Measurements from ENCODE around the gene RFX3.
A peak's percentile ranks its signal among the peaks of the same experiment; 100 is the strongest.

The RFX3 gene

GRCh38 chr9:3482578-3482977 is 43.2 kb downstream of the RFX3 start:
- no peak overlapping the region for H3K4me3 ChIP-seq

GRCh38 chr9:3480353-3480655 is 45.5 kb downstream of the RFX3 start:
- no peak overlapping the region for H3K27ac ChIP-seq
- no peak overlapping the region for H3K4me3 ChIP-seq

More at GRCh38 chr9:3482578-3482977, 43.2 kb downstream of the RFX3 start:
- no peak overlapping the region for H3K27ac ChIP-seq

- Histone ChIP-seq H3K4me3 (no peak overlapping the region), H3K27ac (peak overlapping the region in 3 of 21 experiments; percentile 2 to 67 (median 29))
These were observed 46.1 kb downstream of the RFX3 start for GRCh38 chr9:3479514-3480352.

- Histone ChIP-seq H3K4me3 (no peak overlapping the region), H3K27ac (peak overlapping the region in 4 of 21 experiments; percentile 3 to 67 (median 52))
These were observed 47.2 kb downstream of the RFX3 start for GRCh38 chr9:3478549-3478953.

GRCh38 chr9:3477236-3477834 is 48.5 kb downstream of the RFX3 start:
- no peak overlapping the region for H3K4me3 ChIP-seq

GRCh38 chr9:3475300-3476020 is 50.3 kb downstream of the RFX3 start:
- Histone ChIP-seq H3K27ac (no peak overlapping the region), H3K4me3 (no peak overlapping the region)

More at GRCh38 chr9:3477236-3477834, 48.5 kb downstream of the RFX3 start:
- H3K27ac ChIP-seq: peak overlapping the region in 3 of 21 experiments; percentile 26 to 67 (median 37)

GRCh38 chr9:3474821-3475220 is 51.0 kb downstream of the RFX3 start:
- no peak overlapping the region for H3K4me3 ChIP-seq
- no peak overlapping the region for H3K27ac ChIP-seq

GRCh38 chr9:3473405-3473804 is 52.4 kb downstream of the RFX3 start:
- Histone ChIP-seq H3K4me3 (no peak overlapping the region), H3K27ac (peak overlapping the region in 1 of 21 experiments; percentile 3)

GRCh38 chr9:3471883-3472282 is 53.9 kb downstream of the RFX3 start:
- H3K27ac ChIP-seq: no peak overlapping the region
- no peak overlapping the region for H3K4me3 ChIP-seq

- Histone ChIP-seq H3K27ac (no peak overlapping the region), H3K4me3 (no peak overlapping the region)
These were observed 57.2 kb downstream of the RFX3 start for GRCh38 chr9:3468421-3469205.

GRCh38 chr9:3467593-3468219 is 58.1 kb downstream of the RFX3 start:
- no peak overlapping the region for H3K4me3 ChIP-seq
- no peak overlapping the region for H3K27ac ChIP-seq

- no peak overlapping the region for H3K4me3 ChIP-seq
- H3K27ac ChIP-seq: no peak overlapping the region
These were observed 61.7 kb downstream of the RFX3 start for GRCh38 chr9:3464033-3464638.

- H3K4me3 ChIP-seq: no peak overlapping the region
- no peak overlapping the region for H3K27ac ChIP-seq
These were observed 66.9 kb downstream of the RFX3 start for GRCh38 chr9:3458806-3459475.

- no peak overlapping the region for H3K4me3 ChIP-seq
These were observed 68.6 kb downstream of the RFX3 start for GRCh38 chr9:3457175-3457574.

GRCh38 chr9:3455717-3456116 is 70.1 kb downstream of the RFX3 start:
- H3K27ac ChIP-seq: no peak overlapping the region
- no peak overlapping the region for H3K4me3 ChIP-seq

More at GRCh38 chr9:3457175-3457574, 68.6 kb downstream of the RFX3 start:
- no peak overlapping the region for H3K27ac ChIP-seq

- Histone ChIP-seq H3K27ac (no peak overlapping the region), H3K4me3 (no peak overlapping the region)
These were observed 70.7 kb downstream of the RFX3 start for GRCh38 chr9:3455094-3455493.

- H3K4me3 ChIP-seq: no peak overlapping the region
- no peak overlapping the region for H3K27ac ChIP-seq
These were observed 73.8 kb downstream of the RFX3 start for GRCh38 chr9:3451956-3452355.

- Histone ChIP-seq H3K4me3 (no peak overlapping the region), H3K27ac (no peak overlapping the region)
These were observed 78.0 kb downstream of the RFX3 start for GRCh38 chr9:3447788-3448187.

- H3K27ac ChIP-seq: no peak overlapping the region
- H3K4me3 ChIP-seq: no peak overlapping the region
These were observed 78.7 kb downstream of the RFX3 start for GRCh38 chr9:3447143-3447542.

Measured in skin epidermis (tissue), 12 donors.